ENCODE results near the gene SRSF12. TPM values are rescaled to one million over a fixed set of nuclear protein-coding genes. Genes with fewer than 3 reads are reported as not detected.

The SRSF12 gene
- total RNA-seq: not detected

GRCh38 chr6:89117211-89118108 is at the start of gene SRSF12:
SRSF12 (minus strand) TSS chr6:89118071; CDS start chr6:89117887, 184 bp downstream.
- no peaks in the 10 kb centered on the region for H3K27me3 ChIP-seq
- peaks cover 0 to 8% (median 6%) of the 10 kb centered on the region in 4 donors for H3K4me1 ChIP-seq
- H3K4me3 ChIP-seq: peak within 1 kb of the TSS; percentile 47 to 81 (median 68)
- peak within 1 kb of the TSS in 1 of 4 donors; percentile 38 for H3K27ac ChIP-seq
- peak in 2 of 3 donors; percentile 52 to 61 for DNase-seq
- H3K36me3 ChIP-seq: no peaks in the 10 kb centered on the region
- no peak for TF ChIP-seq POLR2A (IDR thresholded peaks at IDR 0.05)
- peak in 1 of 6 experiments; percentile 5 for TF ChIP-seq CTCF (IDR thresholded peaks at IDR 0.05)
- H3K9me3 ChIP-seq: no peaks in the 10 kb centered on the region

GRCh38 chr6:89162047-89162371 is 44.1 kb upstream of the SRSF12 start:
- peak overlapping the region in 2 of 4 donors; percentile 63 to 76 for H3K27ac ChIP-seq

GRCh38 chr6:89161326-89162046 is 43.6 kb upstream of the SRSF12 start:
- DNase-seq: no peak
- H3K9me3 ChIP-seq: no peaks in the 10 kb centered on the region
- peaks cover 0 to 30% (median 0%) of the 10 kb centered on the region in 3 donors for H3K36me3 ChIP-seq
- peak overlapping the region in 2 of 4 donors; percentile 63 to 76 for H3K27ac ChIP-seq
- TF ChIP-seq POLR2A (IDR thresholded peaks at IDR 0.05) (no peak), CTCF (IDR thresholded peaks at IDR 0.05) (no peak)
- H3K4me3 ChIP-seq: no peak overlapping the region
- no peaks in the 10 kb centered on the region for H3K4me1 ChIP-seq
- H3K27me3 ChIP-seq: no peaks in the 10 kb centered on the region

More at GRCh38 chr6:89162047-89162371, 44.1 kb upstream of the SRSF12 start:
- H3K9me3 ChIP-seq: no peaks in the 10 kb centered on the region
- no peak overlapping the region for H3K4me3 ChIP-seq
- TF ChIP-seq POLR2A (IDR thresholded peaks at IDR 0.05) (no peak), CTCF (IDR thresholded peaks at IDR 0.05) (no peak)
- no peak for DNase-seq
- no peaks in the 10 kb centered on the region for H3K27me3 ChIP-seq
- peaks cover 0 to 30% (median 0%) of the 10 kb centered on the region in 3 donors for H3K36me3 ChIP-seq
- no peaks in the 10 kb centered on the region for H3K4me1 ChIP-seq

- peak overlapping the region in 1 of 4 donors; percentile 76 for H3K27ac ChIP-seq
- no peaks in the 10 kb centered on the region for H3K4me1 ChIP-seq
Observed at GRCh38 chr6:89160331-89161092, 42.6 kb upstream of the SRSF12 start.

More at GRCh38 chr6:89160331-89161092, 42.6 kb upstream of the SRSF12 start:
- no peak for DNase-seq
- TF ChIP-seq CTCF (IDR thresholded peaks at IDR 0.05) (no peak), POLR2A (IDR thresholded peaks at IDR 0.05) (no peak)
- no peaks in the 10 kb centered on the region for H3K27me3 ChIP-seq
- peaks cover 0 to 30% (median 0%) of the 10 kb centered on the region in 3 donors for H3K36me3 ChIP-seq
- no peak overlapping the region for H3K4me3 ChIP-seq
- no peaks in the 10 kb centered on the region for H3K9me3 ChIP-seq

All from Peyer's patch (tissue), 4 donors.